NCI-H226 (cell line): ENCODE data around the gene PHF3.
A peak's percentile ranks its signal among the peaks of the same experiment; 100 is the strongest.

Experiments
- DNase-seq: peaks from one replicate; pipeline ENCODE4 v3.0.0-alpha.2; 2015

Gene PHF3

DNA sequence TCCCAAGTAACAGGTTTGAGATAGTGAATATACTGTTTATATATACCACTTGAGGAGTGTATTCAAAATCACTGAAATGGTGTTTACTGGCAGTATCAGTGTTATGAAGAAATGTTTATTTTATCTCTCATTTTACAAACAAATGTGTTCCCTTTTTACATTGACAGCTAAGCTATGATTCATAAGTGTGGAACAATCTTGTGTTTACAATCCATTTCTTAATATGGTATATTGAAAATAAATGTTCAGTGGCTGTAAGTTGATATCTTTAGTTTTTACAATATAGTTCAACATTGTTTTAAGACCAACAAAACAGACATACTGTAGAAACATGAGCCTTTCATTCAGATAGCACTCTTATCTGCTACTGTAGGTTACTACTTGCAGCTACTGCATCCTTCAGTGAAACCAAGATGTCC, 14.3 kb downstream of the PHF3 start:
- no peak for DNase-seq

DNA sequence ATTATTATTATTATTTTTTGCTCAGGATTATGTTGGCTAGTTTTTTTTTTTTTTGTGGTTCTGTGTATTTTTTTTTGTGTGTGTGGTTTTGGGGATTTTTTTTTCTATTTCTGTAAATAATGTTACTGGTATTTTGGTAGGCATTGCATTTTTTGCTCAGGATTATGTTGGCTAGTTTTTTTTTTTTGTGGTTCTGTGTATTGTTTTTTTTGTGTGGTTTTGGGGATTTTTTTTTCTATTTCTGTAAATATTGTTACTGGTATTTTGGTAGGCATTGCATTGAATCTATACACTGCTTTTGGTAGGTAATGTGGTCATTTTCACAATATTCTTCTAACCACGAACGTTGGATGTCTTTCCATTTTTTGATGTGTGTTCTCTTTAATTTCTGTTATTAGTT, 17.4 kb downstream of the PHF3 start:
- DNase-seq, result no peak

DNA sequence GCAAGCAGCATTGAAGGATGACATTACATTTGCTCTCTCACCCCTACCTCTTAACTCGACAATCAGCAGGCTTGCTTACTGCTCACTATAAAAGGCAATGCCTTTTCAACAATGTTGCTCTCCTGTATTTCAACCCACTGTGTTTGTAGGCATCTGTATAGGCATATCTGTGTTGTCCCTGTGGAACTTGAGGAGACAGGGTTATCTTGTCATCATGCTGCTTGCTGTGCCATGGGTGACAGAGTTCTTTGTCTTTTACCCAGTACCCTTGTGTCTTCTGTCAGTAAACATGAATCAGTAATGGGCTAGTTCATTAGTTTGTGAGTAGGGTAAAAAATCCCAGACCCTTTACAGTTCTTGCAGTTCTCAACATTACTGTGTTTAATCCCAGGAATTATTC, 25.2 kb downstream of the PHF3 start:
- DNase-seq, result no peak

GRCh38 chr6:63661769-63662168, 26.2 kb downstream of the PHF3 start:
- DNase-seq, result no peak

DNA sequence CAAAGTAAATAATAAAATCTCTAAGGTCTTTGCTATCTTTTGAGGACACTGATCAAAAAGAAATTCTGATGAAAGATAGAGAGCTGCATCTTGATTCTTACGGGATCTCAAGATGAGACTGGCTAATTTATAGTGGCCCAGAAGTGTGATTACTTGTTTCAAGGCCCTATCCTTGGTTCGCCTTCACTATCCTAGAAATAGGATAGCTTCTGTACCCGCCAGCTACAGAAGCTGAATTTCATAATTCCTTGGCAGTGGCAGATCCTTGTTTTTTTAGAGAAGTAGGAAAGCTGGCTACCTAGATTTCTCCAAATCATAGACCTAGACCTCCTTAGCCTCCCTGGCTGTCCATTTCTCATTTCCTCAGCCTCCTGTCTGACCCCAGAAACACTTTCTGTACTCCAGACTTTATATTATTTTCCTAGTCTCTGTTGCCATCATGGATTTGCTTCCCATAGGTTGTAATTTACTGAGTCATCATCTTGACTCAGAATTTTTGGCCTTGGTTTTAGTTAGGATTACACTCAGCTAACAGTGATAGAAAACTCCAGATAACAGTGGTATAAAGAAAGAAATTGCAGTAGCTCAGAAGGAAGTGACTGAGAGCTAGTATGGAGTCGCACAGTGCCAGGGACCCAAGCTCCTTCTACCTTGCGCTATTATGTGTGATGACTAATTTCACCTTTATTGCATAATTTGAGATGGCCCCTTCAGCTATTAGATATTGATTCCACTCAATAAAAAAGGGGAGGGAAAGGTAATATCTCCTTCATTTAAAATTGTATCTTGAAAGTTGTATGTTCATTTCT, 27.7 kb downstream of the PHF3 start:
- DNase-seq, result peak; percentile 88

DNA sequence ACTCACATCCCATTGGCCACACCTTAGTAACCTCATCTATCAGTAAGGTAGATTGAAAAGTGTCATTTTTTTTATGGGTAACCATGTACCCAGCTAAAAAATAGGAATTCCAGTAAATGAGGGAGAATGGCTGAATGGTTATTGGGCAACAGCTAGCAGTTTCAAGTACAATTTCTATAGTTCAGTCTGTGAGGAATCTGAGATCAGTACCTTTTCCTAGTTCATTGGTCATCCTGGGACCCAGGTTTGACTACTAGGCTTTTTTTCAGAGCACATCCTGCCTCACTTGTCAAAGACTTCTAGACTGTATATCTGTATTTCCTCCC, 28.3 kb downstream of the PHF3 start:
- DNase-seq, result no peak

GRCh38 chr6:63671098-63671754, 35.6 kb downstream of the PHF3 start:
- DNase-seq, result no peak

- no peak for DNase-seq
Observed at GRCh38 chr6:63672582-63673129, 37.1 kb downstream of the PHF3 start.

DNA sequence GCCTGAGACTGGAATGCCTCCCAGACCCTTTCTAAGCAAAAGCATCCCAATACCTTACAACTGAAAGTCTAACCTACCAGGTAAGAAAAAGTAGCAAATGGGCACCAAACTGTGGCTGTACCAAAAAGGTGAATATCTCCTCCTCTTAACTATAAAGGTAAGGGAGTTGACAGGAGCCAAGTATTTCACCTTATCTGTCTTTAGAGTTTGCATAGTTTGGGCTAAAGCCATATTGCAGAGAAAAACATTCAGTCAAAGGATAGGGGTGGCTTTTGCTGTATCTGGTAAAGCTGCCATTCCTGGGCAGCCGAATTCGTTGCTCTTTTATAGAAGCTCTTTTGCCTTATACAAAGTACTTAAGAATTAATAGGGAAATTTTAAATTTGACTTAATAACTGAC, 38.1 kb downstream of the PHF3 start:
- no peak for DNase-seq

DNA sequence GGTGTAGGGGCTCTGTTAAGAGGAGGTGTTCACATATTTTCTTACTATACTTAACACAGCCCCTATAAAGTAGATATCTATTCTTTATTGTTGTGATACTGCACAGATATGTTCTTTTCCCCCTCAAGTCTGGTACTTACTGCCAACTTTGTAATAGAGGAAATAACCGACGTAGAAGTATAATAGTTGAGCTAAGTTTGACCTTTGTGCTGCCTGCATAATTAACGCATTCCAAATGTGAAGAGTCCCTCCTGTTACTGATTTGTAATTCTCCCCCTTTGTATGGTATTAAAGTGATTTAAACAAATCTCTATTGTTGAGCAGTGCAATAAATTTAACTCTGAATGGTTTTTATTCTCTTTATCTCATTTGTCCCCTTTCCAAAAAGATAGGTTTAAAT, 39.0 kb downstream of the PHF3 start:
- DNase-seq, result no peak

- DNase-seq, result no peak
Observed at GRCh38 chr6:63675138-63675537, 39.5 kb downstream of the PHF3 start.

DNA sequence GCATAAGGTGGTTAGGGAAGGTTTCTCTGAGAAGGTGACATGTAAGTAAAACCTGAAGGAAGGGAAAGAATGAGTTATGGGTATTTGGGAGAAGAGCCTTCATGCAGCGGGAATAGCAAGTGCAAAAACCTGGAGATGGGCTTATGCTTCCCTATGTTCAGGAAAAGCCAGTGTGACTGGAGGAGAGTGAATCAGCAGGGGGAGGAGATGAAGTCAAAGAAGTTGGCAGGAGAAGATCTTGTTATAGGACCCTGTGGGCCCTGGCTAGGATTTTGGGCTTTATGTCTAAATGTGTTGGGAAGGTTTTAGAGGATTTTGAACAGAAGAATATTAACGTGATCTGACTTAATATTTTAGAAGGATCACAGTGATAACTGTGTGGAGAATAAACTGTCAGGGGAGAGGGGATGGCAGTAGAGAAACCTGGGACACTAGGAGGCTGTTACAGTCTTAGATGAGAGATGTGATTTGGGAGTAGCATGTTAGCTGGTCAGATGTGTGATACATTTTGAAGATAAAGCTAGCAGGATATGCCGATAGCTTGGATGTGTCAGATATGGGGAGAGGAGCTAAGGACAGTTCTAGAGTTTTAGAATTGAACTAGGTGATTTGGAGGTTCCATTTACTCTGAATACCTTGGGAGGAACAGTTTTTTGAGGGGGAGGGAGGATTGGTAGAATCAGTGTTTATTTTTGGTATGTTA, 41.0 kb downstream of the PHF3 start:
- peak; percentile 7 for DNase-seq

DNA sequence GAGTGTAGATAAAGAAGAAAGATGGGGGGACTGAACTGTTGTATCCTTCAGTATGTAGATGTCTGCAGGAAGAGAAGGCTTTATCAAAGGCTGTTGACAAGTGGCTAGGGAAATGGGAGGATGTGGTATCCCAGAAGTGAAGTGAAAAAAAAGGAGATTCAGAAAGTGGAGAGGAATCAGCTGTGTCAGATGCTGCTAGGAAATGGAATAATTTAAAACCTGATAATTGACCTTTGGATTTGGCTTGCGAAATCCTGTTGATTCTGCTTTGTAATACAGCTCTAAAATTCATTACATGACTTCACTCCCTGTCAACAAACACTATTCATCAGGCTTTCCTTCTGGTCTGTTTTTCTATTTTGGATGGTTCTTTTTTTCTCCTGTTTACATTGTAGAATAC, 41.7 kb downstream of the PHF3 start:
- DNase-seq, result no peak

GRCh38 chr6:63683071-63683603, 47.5 kb downstream of the PHF3 start:
- DNase-seq, result no peak

- DNase-seq, result no peak
Observed at GRCh38 chr6:63685446-63686379, 50.1 kb downstream of the PHF3 start.

DNA sequence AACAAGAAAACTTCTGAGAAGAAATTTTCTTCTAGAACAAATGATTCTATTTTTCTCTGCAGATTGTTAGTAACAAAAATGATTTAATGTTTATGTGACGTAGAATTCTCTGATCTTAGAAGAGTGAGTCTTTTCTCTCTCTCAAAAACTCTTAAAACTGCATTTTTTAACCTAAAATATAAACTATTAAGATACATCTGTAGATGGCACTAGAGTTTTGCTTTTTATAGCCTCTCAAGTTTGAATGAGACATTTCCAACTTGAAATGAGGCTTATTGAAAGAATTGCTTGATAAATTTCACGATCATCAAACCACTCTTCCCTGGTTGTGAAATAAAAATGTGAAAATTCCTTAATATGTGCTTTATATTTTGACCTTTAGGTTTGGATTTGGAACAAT, 53.8 kb downstream of the PHF3 start:
- no peak for DNase-seq

GRCh38 chr6:63690221-63690620, 54.6 kb downstream of the PHF3 start:
- DNase-seq, result no peak

GRCh38 chr6:63705707-63706106, 70.1 kb downstream of the PHF3 start:
- DNase-seq, result no peak

- no peak for DNase-seq
Observed at GRCh38 chr6:63706630-63707029, 71.0 kb downstream of the PHF3 start.

- no peak for DNase-seq
Observed at GRCh38 chr6:63708631-63709030, 73.0 kb downstream of the PHF3 start.

- DNase-seq, result no peak
Observed at GRCh38 chr6:63709148-63709547, 73.5 kb downstream of the PHF3 start.

DNA sequence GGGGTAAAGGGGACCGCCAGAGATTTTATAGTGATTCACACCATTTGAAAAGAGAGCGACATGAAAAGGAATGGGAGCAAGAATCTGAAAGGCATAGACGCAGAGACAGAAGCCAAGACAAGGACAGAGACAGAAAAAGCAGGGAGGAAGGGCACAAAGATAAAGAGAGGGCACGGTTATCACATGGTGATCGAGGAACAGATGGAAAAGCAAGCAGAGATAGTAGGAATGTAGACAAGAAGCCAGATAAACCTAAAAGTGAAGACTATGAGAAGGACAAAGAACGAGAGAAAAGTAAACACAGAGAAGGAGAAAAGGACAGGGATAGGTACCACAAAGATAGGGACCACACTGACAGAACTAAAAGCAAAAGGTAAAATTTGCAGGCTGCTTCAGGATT, 77.7 kb downstream of the PHF3 start:
- no peak for DNase-seq
